Measurements from ENCODE around the gene MAPT. TPM values are rescaled to one million over a fixed set of nuclear protein-coding genes. Genes with fewer than 3 reads are reported as not detected.

MAPT gene
- total and polyA plus RNA-seq, 2 of the 13 experiments (the other 11 are each of a cell fraction or from before 2014, with no cell fraction given): 2.1 to 2.8 TPM

- TF ChIP-seq HNF1B (CRISPR knock-in tag; IDR thresholded peaks at IDR 0.05): no peak
These were observed 72.4 kb downstream of the MAPT start (continued) for GRCh38 chr17:45966606-45967280.

GRCh38 chr17:45967378-45967777 is 73.0 kb downstream of the MAPT start:
- Histone ChIP-seq H3K4me1 (ENCODE audit: insufficient read depth, low read length) (no peaks in the 10 kb centered on the region), H3K9ac (ENCODE audit: insufficient read depth, low read depth, low read length) (no peak overlapping the region), H3K27ac (ENCODE audit: extremely low read length, insufficient read depth, low read length) (no peak overlapping the region), H3K36me3 (replicated peaks in 1 of 2; ENCODE audit: control insufficient read depth in 1 of 2, insufficient read depth in 2 of 2, low read length in 2 of 2) (no peaks in the 10 kb centered on the region), H3K79me2 (ENCODE audit: insufficient read depth, low read length) (no peaks in the 10 kb centered on the region), H3K9me3 (ENCODE audit: low read length) (no peaks in the 10 kb centered on the region), H2AFZ (ENCODE audit: low read length) (no peak overlapping the region), H4K20me1 (ENCODE audit: insufficient read depth, low read length) (no peaks in the 10 kb centered on the region), H3K4me3 (replicated peaks in 1 of 3; ENCODE audit: insufficient read depth in 1 of 3, low read depth in 2 of 3, low read length in 3 of 3) (no peak overlapping the region), H3K27me3 (ENCODE audit: control insufficient read depth in 1 of 2, insufficient read depth in 2 of 2, low read length in 2 of 2) (no peaks in the 10 kb centered on the region), H3K4me2 (ENCODE audit: low read depth, low read length) (no peak overlapping the region)
- no peak for FAIRE-seq
- no peak for DNase-seq (ENCODE audit: low spot score)
- 85% methylated on average over 5 of the region's 5 CpGs for WGBS (ENCODE audit: low lambda C conversion rate)
- ChIA-PET CTCF (ENCODE audit: low intra/inter-chr PET ratio, low total read pairs) (no interaction called here), POLR2A (no interaction called here)
- no TSS peak for BruUV-seq (replicated peaks)
- intact Hi-C loops (cut with micrococcal nuclease; ENCODE audit: unreplicated experiment): no loop called here
- in situ Hi-C loops (cut with HindIII; ENCODE audit: extremely low pct_ligation_motif_present, low pct_unique_long_range_greater_than_20kb): no loop called here
- ATAC-seq: no peak
- TF ChIP-seq ZNF253 (CRISPR knock-in tag; IDR thresholded peaks at IDR 0.05; ENCODE audit: borderline replicate concordance): no peak
- TF ChIP-seq IKZF4 (CRISPR knock-in tag; IDR thresholded peaks at IDR 0.05; ENCODE audit: borderline replicate concordance, low read depth, not compliant biosample characterization): no peak
- no peak for TF ChIP-seq ZFP36L1 (CRISPR knock-in tag; IDR thresholded peaks at IDR 0.05)
- TF ChIP-seq MEF2D (CRISPR knock-in tag; IDR thresholded peaks at IDR 0.05): no peak
- TF ChIP-seq ZNF598 (CRISPR knock-in tag; IDR thresholded peaks at IDR 0.05; ENCODE audit: borderline replicate concordance): no peak
- TF ChIP-seq ZSCAN25 (CRISPR knock-in tag; IDR thresholded peaks at IDR 0.05): no peak
- no peak for TF ChIP-seq SALL2 (CRISPR knock-in tag; IDR thresholded peaks at IDR 0.05)
- TF ChIP-seq ZNF781 (CRISPR knock-in tag; IDR thresholded peaks at IDR 0.05; ENCODE audit: borderline replicate concordance, not compliant biosample characterization): no peak
- no peak for TF ChIP-seq YEATS4 (CRISPR knock-in tag; IDR thresholded peaks at IDR 0.05; ENCODE audit: borderline replicate concordance)
- no peak for TF ChIP-seq ZNF280B (CRISPR knock-in tag; IDR thresholded peaks at IDR 0.05; ENCODE audit: borderline replicate concordance)
- TF ChIP-seq SP140L (CRISPR knock-in tag; IDR thresholded peaks at IDR 0.05; ENCODE audit: borderline replicate concordance): no peak
- no peak for TF ChIP-seq ZNF10 (CRISPR knock-in tag; IDR thresholded peaks at IDR 0.05; ENCODE audit: borderline replicate concordance, low read depth)
- no peak for TF ChIP-seq PRDM10 (CRISPR knock-in tag; IDR thresholded peaks at IDR 0.05; ENCODE audit: low read depth)
- no peak for TF ChIP-seq ZNF34 (CRISPR knock-in tag; IDR thresholded peaks at IDR 0.05; ENCODE audit: borderline replicate concordance)
- no peak for TF ChIP-seq BHLHE40 (IDR thresholded peaks at IDR 0.05; ENCODE audit: low read length)

Measured in HepG2 (cell line).